Uterus (tissue), 4 donors: ENCODE data around the gene PRLH. TPM values are rescaled to one million over a fixed set of nuclear protein-coding genes. Genes with fewer than 3 reads are reported as not detected.

Experiments used
- DNase-seq, 2 donors: peaks; one replicate each; pipeline ENCODE4 v3.0.0-alpha.2; 2019 to 2020
- H3K27ac ChIP-seq, 2 donors: fragments of 200-600 bp; sonication (generic); 1 replicate in 1 of 2; 2 replicates in 1 of 2; pipeline ENCODE4 v1.5.1; 2016 to 2018
- H3K27me3 ChIP-seq, 2 donors: fragments of 200-600 bp; sonication (generic); one replicate each; pipeline ENCODE4 v1.5.1; 2018 to 2019; ENCODE audit warnings: control low read depth in 1 of 2
- H3K36me3 ChIP-seq, 2 donors: fragments of 200-600 bp; sonication (generic); one replicate each; pipeline ENCODE4 v1.5.1; 2019; ENCODE audit warnings: control low read depth in 1 of 2
- H3K4me1 ChIP-seq, 2 donors: fragments of 200-600 bp; sonication (generic); one replicate each; pipeline ENCODE4 v1.5.1; 2018 to 2019; ENCODE audit warnings: control low read depth in 1 of 2
- H3K4me3 ChIP-seq, 2 donors: fragments of 200-600 bp; sonication (generic); 1 replicate in 1 of 2; 2 replicates in 1 of 2; pipeline ENCODE4 v1.5.1; 2018 to 2019; ENCODE audit warnings: mild to moderate bottlenecking in 1 of 2
- H3K9me3 ChIP-seq, 2 donors: fragments of 200-600 bp; sonication (generic); one replicate each; pipeline ENCODE4 v1.5.1; 2019; ENCODE audit warnings: control low read depth in 1 of 2
- CTCF ChIP-seq, 4 experiments: fragments of 200-600 bp in 2 of 4; fragments of 450-650 bp in 2 of 4; sonication (generic) in 2 of 4; IDR thresholded peaks; one replicate each; pipeline ENCODE4 v1.5.1; 2016 to 2019; ENCODE audit warnings: antibody characterized with exemption in 4 of 4, mild to moderate bottlenecking in 2 of 4, moderate library complexity in 1 of 4
- POLR2A ChIP-seq, 2 donors: fragments of 450-650 bp; IDR thresholded peaks; one replicate each; pipeline ENCODE4 v1.6.1; 2016; ENCODE audit warnings: antibody characterized with exemption in 2 of 2, mild to moderate bottlenecking in 1 of 2, moderate library complexity in 1 of 2
- intact Hi-C: fragments of 100-400 bp; cut with DNase I; formaldehyde crosslinking; loops from one replicate; pipeline ENCODE4 v1.15.1; 2023; ENCODE audit warnings: low total_unique reads
- small RNA-seq: library from RNA; depleted of rRNA; stranded (forward); fragments of <200 nt; gene quantifications from one replicate; pipeline ENCODE3, GENCODE V24; 2016
- total RNA-seq, 4 donors: library from RNA; depleted of rRNA in 3 of 4; stranded (reverse); fragments of >200 nt in 3 of 4; gene quantifications; one replicate each; pipeline versions ENCODE4 v1.1.0 to v1.2.4, GENCODE V29; 2014 to 2023
- donor health status: DM: yes; HTN: yes; CAD: no.

The PRLH gene
- total RNA-seq, 4 donors from 2014 or later, result not detected

DNA sequence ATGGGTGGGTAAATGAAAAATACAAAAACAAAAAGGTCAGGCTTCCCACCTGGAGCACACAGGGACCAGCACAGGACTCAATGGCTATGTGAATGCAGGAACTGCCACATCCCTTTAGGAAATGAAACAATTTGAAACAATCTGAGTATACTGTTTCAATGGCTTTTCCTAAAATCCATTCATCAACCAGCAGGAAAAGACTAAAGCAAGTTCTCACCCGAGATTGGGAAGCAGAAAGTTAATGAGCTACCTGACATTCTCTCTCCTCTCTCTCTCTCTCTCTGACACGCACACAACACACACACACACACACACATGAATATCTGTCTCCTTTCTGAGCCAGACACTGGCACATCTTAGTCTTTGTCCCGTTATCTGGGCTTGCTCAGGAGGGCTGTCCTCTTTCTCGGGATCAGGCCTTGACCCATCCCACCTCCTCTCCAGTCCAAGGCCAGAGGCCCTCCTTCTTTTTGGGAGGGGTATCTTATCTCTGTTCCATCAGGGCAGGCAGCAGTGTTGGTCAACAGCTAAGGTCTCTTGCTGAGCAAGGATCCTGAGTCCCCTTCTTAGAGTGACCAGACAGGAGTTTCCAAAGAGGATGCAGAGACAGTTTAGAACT, 49.4 kb downstream of the PRLH start:
- no peak for DNase-seq
- TF ChIP-seq CTCF (IDR thresholded peaks at IDR 0.05) (no peak), POLR2A (IDR thresholded peaks at IDR 0.05) (no peak)
- intact Hi-C loops, result no loop called here
- Histone ChIP-seq H3K4me3 (no peak overlapping the region), H3K27me3 (no peaks in the 10 kb centered on the region), H3K27ac (peak overlapping the region; percentile 84 to 97), H3K4me1 (peaks cover 20 to 26% of the 10 kb centered on the region in 2 donors), H3K9me3 (no peaks in the 10 kb centered on the region), H3K36me3 (no peaks in the 10 kb centered on the region)

DNA sequence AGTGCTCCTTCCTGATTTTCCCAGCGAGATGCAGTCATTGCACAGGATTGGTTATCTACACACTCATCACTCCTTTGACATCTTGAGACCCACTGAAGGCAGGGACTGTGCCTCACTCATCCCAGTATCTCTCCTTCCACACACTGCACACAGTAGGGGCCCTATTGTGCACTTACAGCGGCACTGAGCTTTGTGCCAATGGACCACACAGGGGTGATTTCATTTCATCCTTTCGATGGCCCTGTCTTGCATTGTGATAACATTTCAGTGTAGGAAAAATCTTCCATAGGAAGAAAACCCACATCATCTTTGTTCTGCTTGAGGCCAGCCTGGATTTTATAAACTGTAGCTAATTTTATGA, 50.0 kb downstream of the PRLH start:
- no peaks in the 10 kb centered on the region for H3K27me3 ChIP-seq
- no peaks in the 10 kb centered on the region for H3K36me3 ChIP-seq
- H3K4me1 ChIP-seq, result peaks cover 20 to 26% of the 10 kb centered on the region in 2 donors
- no peak overlapping the region for H3K4me3 ChIP-seq
- H3K9me3 ChIP-seq, result no peaks in the 10 kb centered on the region
- intact Hi-C loops, result no loop called here
- DNase-seq, result no peak
- H3K27ac ChIP-seq, result peak overlapping the region; percentile 84 to 97
- TF ChIP-seq CTCF (IDR thresholded peaks at IDR 0.05) (no peak), POLR2A (IDR thresholded peaks at IDR 0.05) (no peak)

Small RNAs within 50 kb of the gene (small RNA-seq; reads per million reads assigned to genes)
- gene RNU6-1140P, result not detected

Other genes with a start within 250 kb of the PRLH start
- gene COL6A3, start 152.4 kb upstream of the PRLH start, total RNA-seq, result 1,000 to 10,000 TPM in 1 of 4 donors, 100 to 1,000 TPM in 3; 164 to 1,719 (median 447) TPM
- 10 to 100 TPM in 2 of 4 donors, 1 to 10 TPM in 2; 1.2 to 16.5 (median 8.9) TPM for gene MLPH, start 79.3 kb upstream of the PRLH start, total RNA-seq
- 1 to 10 TPM in 3 of 4 donors, under 1 TPM in 1; 0.26 to 4.6 (median 4.0) TPM for gene RAB17, start 24.2 kb downstream of the PRLH start, total RNA-seq
- gene LRRFIP1, start 61.0 kb downstream of the PRLH start, total RNA-seq, result 100 to 1,000 TPM in 2 of 4 donors, 10 to 100 TPM in 2; 62.8 to 199 (median 121) TPM
- gene RBM44, start 232.2 kb downstream of the PRLH start, total RNA-seq, result 1 to 10 TPM in 3 of 4 donors, under 1 TPM in 1; under 0.01 to 3.6 (median 1.8) TPM